HG03432 (cell line): ENCODE data around the gene FYCO1.
A peak's percentile ranks its signal among the peaks of the same experiment; 100 is the strongest.
"Not testable (repeated sequence)": the region's sequence is repeated elsewhere in the genome, so short reads cannot be mapped to it uniquely, and the experiment has no call there.

Experiments used
- ATAC-seq: cut with Tn5 transposase; IDR thresholded peaks from one replicate; pipeline ENCODE4 v1.9.1; 2021; ENCODE audit warnings: mild to moderate bottlenecking, moderate library complexity; ENCODE audit not compliant: unreplicated experiment

FYCO1 gene

DNA sequence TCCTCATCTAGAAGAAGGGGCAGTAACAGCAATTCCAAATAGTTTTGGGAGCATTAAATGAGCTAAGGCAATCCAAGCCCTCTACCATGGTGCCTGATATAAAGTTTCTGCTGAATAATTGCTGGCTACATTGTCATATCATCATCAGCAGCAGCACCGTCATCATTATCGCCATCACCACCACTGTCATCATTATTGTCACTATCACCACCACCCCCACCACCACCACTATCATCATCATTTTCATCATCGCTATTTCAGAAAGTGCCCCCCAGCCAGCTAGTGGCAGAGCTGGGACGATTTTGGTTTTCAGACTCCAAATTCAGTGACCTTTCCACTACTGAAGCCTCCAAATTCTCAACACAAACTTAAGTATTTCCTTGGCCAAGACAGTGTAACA lies 16.6 kb upstream of the FYCO1 start:
- ATAC-seq, result no peak

DNA sequence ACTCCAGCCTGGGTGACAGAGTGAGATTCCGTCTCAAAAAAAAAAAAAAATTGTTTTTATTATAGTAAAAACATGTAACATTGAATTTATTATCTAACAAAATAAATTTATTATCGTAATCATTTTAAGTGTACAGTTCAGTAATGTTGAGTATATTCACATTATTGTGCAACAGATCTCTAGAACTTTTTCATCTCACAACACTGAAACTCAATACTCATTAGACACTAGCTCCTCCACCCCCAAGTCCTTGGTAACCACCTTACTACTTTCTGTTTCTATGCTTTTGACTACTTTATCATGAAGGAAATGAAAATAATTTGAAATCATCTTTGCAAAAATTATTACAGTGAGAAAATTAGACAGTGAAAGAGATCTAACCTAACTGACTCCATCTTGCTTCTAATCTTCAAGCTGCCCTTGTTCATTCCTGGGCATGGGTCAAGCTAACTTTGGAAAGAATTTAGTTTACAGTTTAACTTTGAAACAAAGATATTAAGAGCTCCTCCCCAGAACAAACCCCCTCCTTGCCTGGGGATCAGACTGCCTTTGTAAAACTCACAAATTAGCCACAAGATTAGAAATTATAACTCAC lies 15.0 kb upstream of the FYCO1 start:
- no peak for ATAC-seq

DNA sequence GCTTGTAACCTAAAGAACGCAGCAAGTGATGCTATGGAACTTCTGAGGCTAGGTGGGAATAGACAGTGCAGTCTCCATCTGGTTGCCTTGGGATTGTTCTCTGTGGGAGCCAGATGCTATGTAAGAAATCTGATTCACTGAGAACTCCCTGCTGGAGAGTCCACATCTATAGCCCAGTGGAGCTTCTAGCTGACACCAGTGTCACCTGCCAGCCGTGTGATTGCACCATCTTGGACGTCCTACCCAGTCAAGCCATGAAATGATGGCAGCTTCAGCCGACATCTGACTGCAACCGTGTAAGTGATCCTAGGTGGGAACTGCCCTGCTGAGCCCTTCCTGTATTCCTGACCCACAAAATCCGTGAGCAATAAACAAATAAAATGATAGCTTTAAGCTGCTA lies 12.4 kb upstream of the FYCO1 start:
- ATAC-seq, result no peak

DNA sequence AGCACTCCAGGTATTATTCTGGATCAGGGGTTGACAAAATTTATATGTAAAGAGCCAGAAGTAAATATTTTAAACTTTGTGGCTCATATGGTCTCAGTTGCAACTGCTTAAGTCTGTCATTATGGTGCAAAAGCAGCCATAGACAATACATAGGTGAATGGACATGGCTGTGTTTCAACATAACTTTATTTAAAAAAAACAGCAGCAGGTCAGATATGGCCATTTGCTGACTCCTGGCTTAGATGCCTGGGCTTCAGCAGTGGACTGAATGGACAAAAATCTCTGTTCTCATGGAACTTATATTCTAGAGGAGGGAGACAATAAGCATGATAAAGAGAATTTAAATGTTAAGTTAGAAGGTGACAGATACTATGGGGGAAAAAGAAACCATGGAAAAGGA lies 11.7 kb upstream of the FYCO1 start:
- ATAC-seq, result no peak

DNA sequence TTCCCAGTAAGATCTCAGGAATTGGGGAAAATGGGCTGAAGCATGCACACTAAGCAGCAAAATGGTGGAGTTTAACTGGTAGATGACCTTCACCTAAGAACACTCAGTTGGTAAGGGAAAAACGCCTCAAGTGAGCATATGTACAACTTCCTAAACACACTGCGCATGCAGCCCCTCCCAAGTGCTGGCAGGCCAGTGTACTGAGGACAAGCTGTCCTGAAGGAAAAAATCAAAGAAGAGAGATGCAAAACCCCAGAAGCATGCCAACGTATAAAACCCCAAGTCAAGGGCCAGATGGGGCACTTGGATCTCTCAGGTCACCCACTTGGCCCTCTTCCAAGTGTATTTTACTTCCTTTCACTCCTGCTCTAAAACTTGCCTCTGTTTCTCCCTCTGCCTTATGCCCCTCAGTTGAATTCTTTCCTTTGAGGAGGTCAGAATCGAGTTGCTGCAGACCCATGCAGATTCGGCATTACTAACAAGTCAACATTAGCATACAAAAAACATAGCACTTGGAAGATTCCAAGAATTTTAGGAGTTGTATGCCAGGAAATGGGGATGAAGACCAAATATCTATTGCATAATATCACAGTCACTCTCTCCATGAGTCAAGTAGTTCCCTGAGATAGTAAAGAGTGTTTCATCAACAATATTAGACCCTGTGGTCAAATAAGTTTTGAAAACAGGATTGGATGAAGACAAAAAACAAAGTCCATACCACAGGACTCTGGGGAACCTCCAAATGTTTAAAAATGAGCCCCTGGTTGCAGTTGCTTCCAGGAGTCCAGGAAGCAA lies 10.8 kb upstream of the FYCO1 start:
- ATAC-seq, result no peak

DNA sequence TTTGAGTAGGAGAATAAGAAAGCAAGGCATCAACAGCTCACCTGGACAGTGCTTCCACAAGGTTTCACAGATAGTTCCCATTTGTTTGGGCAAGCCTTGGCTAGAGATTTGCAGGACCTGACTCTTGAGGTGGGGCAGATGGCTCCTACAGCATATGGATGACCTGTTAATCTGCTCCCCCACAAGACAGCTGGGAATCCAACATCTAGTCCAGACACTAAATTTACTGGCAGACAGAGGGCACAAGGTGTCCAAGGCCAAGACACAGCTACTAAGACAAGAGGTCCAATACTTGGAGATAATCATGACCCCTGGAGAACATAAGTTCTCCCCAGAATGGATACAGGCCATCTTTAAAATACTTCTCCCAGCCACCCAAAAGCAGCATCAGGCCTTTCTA lies 8.1 kb upstream of the FYCO1 start:
- ATAC-seq, result not testable (repeated sequence)

DNA sequence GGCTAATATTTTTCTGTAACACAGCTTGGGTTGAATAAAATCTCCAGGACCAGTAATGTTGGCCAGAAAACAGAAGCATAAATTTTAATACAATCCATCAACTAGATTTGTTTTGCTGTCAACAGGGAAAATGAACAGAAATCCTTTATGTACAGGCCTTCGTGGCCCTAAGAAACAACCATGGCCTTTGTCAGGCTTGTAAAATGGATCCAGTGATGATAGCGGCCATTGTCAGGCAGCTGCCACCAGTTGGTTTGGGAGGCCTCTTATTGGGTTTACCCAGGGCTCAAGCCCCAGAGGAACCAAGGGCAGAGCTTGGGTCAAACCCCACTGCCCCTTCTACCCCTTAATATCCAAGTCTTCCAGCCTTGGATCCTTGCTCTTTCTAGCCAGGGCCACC lies 5.6 kb upstream of the FYCO1 start:
- ATAC-seq, result no peak

DNA sequence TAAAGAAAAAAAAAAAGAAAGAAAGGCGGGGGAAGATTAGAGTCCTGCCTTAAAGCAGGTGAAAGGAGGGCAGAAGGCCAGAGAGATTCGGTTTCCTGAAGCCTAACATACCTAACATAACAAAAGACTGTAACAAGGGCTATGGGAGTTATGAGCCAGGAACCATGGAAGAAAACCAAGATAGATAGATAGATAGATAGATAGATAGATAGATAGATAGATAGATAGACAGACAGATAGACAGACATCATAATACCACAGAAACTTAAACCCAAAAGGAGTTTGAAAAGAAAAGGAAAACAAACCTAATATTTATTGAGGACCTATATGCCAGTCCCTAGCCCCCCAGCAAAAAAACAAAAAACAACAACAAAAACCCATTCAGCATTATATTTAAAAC lies 2.3 kb upstream of the FYCO1 start:
- ATAC-seq, result no peak

DNA sequence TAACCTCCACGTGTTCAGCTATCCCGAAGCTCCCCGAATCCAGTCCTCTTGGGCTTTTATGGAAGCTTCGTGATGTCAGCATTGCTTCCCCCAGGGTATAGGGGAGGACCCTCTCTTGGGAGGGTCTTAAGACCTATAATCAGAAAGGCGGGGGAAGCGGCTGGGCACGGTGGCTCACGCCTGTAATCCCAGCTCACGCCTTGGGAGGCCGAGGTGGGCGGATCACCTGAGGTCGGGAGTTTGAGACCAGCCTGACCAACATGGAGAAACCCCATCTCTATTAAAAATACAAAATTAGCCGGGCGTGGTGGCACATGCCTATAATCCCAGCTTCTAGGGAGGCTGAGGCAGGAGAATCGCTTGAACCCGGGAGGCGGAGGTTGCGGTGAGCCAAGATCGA lies 1.9 kb upstream of the FYCO1 start:
- not testable (repeated sequence) for ATAC-seq

DNA sequence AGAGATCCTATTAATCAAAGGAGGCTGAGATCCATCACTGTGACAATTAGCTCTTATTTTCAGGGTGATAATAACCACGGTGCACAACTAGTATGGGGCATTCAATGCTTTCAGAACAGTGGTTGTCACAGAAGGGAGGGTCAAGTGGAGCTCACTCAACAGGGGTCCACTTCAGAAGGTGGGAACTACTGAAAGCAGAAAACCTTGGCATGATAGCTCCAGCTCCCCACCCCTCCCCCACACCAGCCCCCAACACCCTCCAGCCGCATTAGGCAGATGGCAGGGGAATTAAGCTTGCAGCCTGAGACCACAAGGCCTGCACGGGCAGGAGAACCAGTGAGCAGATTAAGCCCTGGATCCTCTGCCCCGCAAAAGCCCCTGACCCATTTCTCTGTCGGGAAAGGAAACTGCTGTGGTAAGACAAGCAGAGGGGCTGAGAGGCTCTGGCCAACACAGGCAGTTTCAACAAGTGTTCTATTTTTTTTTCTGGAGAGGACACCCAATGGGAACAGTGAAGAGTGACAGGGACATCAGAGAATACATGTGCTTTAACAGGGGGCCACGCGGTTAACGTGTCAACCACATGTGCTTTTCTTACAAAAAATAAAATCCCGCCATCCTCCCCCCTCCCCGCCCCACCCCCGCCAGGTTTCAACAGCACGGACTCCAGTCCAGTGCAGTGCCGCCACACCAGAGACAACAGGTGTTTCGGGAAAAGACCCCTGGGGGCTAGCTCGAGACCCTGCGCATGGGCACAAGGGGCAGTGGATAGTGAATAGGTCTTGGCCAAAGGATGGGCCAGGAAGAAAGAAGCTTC lies 997 bp downstream of the FYCO1 start:
- ATAC-seq, result peak; percentile 19

DNA sequence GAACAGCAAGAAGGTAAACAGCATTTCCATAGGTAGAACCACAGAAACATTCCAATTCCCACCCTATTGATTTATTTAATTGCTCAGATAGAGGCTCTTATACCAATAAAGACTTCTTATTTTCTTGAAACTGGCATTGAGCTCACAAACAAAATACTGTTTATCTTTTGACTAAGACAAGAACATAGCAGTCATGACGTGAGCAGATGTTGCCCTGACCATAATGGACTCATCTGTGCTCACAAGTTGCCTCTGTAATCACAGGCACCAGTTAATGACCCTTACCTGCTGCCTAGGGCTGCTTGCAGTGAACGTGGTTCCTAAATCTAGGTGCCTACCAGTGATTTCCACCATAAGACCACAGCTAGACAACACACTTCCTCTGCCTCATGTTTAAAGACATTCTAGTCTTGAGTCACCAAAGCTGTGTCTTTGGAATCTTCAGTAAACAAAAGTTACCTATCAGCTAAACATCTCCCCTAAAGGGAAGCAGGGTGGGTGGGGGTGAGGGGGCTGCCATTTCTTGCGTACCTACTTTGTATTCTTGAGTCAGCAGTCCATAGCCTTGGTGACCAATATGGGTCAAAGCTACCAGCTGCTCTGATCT lies 2.1 kb downstream of the FYCO1 start:
- no peak for ATAC-seq

DNA sequence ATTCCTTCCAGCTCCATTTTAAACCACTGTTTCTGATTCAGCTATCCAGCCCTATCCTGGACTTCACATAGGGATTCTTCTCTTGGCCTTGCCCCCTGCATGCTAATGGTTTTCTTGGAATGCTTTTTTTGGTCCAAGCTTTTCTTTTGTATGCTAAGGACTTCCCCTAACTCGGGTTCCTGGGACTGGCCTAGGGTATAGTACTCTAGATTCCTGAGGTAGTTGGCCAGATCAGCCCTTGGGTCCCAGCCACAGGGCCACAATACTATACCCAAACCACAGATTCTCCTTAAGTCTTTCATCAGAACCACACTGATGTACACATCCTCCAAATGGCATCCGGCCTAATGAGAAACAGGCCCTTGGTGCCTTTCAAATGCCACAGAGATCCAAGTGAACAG lies 2.8 kb downstream of the FYCO1 start:
- ATAC-seq, result no peak

DNA sequence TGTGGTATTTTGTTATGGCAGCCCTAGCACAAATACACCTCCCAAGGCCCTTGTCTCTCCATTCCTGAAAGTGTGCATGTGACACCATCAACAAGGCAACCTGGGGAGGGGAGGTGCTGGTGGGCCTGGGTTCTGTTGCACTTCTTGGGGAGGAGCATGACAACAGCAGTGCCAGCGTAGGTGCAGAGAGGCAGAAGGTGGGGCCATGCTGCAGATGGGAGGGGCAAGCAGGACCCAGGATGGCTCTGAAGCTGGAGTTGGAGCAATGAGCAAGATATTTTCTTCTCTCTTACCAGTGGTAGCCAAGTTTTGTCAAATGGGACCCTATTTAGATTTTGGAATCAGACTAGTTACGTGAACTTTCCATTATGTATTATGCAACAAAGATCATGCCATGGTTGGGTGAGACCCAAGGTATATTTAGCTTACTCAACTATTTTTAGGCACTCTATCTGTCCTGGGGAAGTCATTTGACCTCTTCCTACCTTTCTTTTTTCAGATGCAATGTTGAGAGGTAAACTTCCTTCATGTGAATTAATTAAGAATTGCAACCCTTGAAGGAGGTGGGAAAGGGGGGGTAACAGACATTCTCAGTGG lies 3.4 kb downstream of the FYCO1 start:
- no peak for ATAC-seq

DNA sequence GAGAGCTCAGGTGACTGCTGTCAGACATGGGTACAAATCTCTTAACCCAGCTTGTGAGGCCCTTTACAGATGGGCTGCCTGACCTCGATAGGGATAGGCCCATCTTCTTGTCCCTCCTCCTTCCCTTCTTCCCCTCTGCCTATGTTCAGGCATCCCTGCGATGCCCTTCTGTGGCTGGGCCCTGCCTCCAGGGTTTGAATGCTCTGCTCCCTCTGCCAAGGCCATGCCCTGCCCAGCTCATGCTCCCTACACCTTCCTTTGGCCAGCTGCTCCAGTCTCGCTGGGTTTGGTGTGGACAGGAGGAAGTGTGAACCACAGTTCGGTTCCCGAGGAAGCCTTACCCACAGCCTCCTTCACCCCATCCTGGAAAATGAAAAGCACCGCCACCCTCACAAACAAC lies 4.3 kb downstream of the FYCO1 start:
- ATAC-seq, result no peak

DNA sequence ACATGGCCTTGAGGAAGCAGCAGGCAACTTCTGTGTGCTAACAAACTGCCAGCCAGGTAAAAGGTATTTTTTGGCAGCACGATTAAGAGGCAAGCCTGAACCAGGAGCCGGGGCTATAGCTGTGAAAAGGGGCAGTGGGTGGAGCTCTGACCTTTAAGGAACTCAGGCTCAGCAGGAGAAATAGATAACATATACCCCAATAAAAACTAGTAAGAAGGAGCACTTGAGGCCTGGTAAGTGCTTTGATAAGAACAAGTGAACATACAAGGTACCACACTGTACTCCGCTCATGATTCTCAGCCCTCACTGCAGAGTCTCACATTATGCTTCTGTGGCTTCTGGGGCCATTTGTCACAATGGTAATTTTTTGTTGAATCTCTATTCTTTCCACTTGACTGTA lies 5.4 kb downstream of the FYCO1 start:
- no peak for ATAC-seq

DNA sequence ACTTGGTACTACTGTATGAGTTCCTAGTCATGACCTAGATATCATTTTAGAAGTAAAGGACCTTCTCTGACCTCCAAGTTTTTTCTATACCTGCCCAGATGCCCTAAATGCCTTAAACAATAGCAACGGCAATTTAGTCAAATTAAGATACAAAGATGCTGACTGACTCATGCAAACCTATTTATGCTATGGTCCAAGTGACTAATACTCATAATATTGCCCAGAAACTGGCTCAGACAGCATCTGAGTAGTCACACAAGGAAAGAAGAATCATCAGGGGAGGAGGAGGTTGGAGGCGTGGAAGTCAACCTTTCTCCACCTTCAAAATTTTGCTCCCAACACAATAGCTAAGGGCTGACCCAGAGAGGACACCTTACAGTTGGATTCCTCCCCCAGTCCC lies 6.8 kb downstream of the FYCO1 start:
- no peak for ATAC-seq

DNA sequence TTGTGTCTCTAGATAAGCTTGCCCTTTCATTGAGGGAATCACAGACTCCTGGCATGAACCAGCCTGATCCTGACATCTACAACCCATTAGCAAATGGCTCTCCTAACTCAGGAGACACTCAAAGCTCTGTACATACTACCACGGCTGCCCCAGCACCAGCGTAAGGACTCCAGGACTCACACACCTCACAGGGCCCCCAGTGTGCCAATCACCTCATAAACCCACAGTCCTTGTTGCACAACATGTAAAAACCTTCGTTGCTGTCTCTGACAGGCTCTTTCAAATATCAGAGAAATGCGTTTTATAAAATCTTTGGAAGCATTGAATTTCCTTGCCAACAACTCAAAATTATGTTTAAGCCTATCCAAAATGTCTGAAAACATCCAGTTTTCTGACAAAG lies 7.3 kb downstream of the FYCO1 start:
- no peak for ATAC-seq

DNA sequence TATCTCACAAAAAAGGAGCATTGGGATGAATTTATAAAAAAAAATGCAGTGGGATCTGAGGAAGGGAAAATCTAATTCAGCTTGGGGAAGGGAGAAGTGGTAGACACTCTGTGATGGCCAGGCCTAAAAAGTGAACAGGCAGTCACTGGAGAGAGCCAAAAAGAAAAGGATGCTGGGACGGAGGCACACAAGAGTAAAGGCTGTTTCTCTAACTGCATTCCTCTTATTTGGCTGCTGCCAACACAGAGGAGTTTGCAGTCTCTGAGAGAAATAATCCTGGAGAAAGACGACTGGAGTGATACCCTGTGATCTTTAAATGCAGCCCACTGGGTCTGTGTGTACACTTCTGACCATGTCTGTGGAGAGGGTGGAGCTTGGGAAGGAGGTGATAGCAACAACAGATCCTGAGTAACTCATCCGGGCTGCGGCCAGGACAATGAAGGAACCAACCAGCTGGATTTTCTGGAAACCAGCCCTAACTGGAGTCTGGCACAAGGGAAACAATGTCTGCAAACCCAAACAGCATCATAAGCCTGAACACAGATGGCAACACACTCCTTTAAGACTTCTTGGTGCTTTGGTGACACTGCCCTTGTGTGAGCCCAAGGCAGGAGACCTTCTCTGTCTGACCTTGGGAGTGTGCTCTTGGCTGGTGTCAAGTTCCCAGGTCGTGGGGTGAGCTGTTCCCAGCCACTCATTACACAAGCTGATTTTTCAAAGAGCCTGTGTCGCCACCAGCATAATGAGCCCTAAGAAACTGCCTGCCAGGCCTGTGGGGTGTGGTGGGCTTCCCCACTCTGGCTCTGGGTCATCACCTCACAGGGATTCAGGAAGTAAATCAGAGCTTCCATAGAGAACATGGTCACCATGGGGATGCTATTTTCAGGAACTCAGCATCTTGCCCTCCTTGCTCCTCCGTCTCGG lies 8.0 kb downstream of the FYCO1 start:
- no peak for ATAC-seq

DNA sequence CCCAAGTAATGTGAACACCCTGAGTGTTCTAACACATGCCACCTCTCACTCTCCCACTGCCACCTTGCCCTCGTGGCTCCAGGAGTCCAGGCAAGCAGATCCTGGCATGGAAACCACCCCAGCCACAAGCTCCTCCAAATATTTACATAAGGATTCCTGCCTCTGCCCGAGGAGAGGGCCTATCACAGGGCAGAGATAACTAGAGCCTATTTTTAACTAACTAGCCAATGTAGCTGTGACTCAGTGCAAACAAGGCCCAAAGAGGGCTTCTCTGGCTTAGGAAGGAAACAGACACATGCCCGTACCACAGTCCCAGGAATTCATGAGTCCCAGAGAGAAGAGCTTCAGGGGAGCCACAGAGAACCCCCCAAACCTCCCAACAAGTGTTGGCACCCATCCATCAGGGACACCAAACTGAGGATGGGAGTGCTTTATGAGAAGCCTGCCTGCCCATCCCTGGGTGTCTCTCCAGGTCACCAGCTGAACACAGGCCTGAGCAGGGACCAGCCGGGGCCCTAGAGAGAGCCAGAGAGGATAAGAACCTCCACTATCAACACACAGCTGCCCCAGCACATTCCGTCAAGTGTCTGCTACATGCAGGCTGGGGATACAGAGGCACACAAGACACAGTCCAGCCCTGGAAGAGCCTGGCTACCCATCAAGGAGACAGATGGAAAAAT lies 9.2 kb downstream of the FYCO1 start:
- ATAC-seq, result no peak
